GM13976 (cell line): ENCODE results near the gene FTSJ3.

Experiments
- DNase-seq: peaks from one replicate; pipeline ENCODE4 v3.0.0; 2012; ENCODE audit warnings: low spot score
- CTCF ChIP-seq: IDR thresholded peaks from 2 replicates; pipeline ENCODE4 v1.5.1; 2012; ENCODE audit warnings: borderline replicate concordance, mild to moderate bottlenecking; ENCODE audit not compliant: insufficient read depth; ENCODE audit errors: extremely low read depth, missing control alignments, control extremely low read depth
- in situ Hi-C: fragments of 300-500 bp; cut with MboI; formaldehyde crosslinking; loops from one replicate; pipeline ENCODE4 v1.12.0; 2022; ENCODE audit warnings: low sequenced_read_pairs, mixed read lengths, inconsistent platforms; ENCODE audit not compliant: unreplicated experiment

The FTSJ3 gene

DNA sequence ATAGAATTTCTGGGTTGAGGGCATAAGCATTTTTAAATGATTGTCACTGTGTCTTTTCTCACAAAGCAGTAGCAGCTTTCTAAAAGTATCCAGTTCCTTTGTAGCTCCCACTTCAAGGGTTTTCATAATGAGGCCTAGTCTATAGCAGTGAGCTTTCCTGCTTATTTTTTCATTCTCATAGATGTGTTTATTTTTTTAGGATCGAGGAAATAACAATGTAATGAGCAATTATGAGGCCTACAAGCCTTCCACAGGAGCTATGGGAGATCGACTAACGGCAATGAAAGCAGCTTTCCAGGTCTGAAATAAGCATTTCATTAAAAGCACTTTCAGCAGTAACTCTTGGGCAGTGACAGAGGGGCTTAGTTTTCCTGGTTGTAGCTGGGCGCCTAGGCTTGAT, 10.8 kb downstream of the FTSJ3 start:
- in situ Hi-C loops: loop anchor here (25.0 kb wide), 1 partner anchor 379 kb away; the partner anchor contains the start of gene CYB561
- DNase-seq: no peak
- TF ChIP-seq CTCF: no peak

GRCh38 chr17:63816123-63816522, 11.3 kb downstream of the FTSJ3 start:
- TF ChIP-seq CTCF: no peak
- in situ Hi-C loops: loop anchor here (25.0 kb wide), 1 partner anchor 379 kb away; the partner anchor contains the start of gene CYB561
- DNase-seq: no peak

DNA sequence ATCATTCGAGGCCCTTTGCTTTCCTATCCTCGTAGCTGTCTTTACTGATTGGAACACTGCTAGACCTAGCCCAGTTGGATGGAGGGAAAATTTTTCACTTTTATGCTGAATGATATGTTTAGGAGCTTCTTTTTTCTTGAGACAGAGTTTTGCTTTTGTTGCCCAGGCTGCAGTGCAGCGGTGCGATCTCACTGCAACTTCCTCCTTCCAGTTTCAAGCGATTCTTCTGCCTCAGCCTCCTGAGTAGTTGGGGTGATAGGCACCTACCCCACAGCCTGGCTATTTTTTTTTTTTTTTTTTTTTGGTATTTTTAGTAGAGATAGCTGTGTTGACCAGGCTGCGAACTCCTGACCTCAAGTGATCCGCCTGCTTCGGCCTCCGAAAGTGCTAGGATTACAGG, 17.5 kb downstream of the FTSJ3 start:
- in situ Hi-C loops: loop anchor here (25.0 kb wide), 1 partner anchor 373 kb away; the partner anchor contains the start of gene CYB561

GRCh38 chr17:63805591-63805990, 21.9 kb downstream of the FTSJ3 start:
- in situ Hi-C loops: loop anchor here (25.0 kb wide), 1 partner anchor 368 kb away; the partner anchor contains the start of gene CYB561
- no peak for DNase-seq
- no peak for TF ChIP-seq CTCF

More for the DNA sequence above, 17.5 kb downstream of the FTSJ3 start:
- DNase-seq: no peak
- no peak for TF ChIP-seq CTCF

DNA sequence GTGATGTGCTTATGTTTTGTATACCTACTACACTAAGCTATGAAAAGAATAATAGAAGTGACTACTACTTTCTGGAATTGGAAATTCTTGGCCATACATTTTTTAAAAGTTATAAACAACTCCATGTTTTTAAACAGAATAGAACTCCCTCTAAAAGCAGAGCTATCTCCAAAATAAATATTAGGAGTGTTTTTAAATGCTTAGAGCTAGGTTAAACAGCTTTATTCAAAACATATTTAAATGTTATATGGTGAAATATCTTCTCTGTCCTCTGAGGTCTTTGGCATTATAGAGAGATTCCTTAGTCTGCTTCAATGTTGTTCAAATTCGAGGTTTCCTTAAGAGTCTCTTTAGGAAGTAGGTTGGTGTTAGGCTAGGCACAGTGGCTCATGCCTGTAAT, 23.1 kb downstream of the FTSJ3 start:
- no peak for TF ChIP-seq CTCF
- in situ Hi-C loops: loop anchor here (25.0 kb wide), 1 partner anchor 367 kb away; the partner anchor contains the start of gene CYB561

GRCh38 chr17:63800783-63801182, 26.7 kb downstream of the FTSJ3 start:
- in situ Hi-C loops: loop anchor here (25.0 kb wide), 1 partner anchor 363 kb away; the partner anchor contains the start of gene CYB561
- DNase-seq: no peak
- TF ChIP-seq CTCF: no peak

More for the DNA sequence above, 23.1 kb downstream of the FTSJ3 start:
- DNase-seq: no peak
